LoVo (cell line): ENCODE results near the gene MGAT5B.
"Not testable (repeated sequence)": the region's sequence is repeated elsewhere in the genome, so short reads cannot be mapped to it uniquely, and the experiment has no call there.

Experiments used
- DNase-seq: peaks from one replicate; pipeline ENCODE4 v3.0.0-alpha.2; 2016; ENCODE audit warnings: low spot score

The MGAT5B gene

DNA sequence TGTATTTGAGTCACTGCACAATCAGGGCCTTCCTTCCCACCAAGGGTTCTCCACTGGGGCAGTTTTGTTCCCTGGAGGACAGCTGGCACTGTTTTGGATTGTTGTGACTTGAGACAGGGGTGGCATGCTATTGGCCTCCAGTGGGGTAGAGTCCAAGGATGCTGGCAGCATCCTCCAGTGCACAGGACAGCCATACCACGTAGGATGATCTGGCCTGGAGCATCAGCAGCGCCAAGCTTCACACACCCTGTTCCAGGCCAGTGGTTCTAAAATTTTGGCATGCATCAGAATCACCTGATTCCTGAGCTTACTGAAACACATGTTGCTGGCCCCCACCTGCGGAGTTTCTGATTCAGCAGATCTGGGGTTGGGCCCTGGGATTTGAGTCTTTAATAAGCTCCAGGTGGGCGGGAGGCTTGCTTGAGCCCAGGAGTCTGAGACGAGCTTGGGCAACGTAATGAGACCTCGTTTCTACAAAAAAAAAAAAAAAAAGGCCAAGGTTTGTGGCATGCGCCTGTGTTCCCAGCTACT, 83.2 kb downstream of the MGAT5B start:
- no peak for DNase-seq

GRCh38 chr17:76952402-76952801, 84.2 kb downstream of the MGAT5B start:
- DNase-seq, result no peak

DNA sequence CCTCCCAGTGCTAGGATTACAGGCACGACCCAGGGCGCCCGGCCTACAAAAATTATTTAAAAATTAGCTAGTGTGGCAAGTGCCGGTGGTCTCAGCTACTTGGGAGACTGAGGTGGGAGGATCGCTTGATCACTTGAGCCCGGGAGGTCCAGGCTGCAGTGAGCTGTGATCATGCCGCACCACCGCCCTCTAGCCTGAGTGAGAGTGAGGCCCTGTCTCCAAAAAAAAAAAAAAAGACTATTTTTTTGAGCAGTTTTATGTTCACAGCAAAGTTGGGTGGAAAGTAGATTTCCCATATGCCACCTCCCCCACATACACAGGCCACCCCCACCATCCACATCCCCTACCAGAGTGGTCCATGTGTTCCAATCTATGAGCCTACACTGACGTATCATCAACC, 84.9 kb downstream of the MGAT5B start:
- DNase-seq, result no peak

DNA sequence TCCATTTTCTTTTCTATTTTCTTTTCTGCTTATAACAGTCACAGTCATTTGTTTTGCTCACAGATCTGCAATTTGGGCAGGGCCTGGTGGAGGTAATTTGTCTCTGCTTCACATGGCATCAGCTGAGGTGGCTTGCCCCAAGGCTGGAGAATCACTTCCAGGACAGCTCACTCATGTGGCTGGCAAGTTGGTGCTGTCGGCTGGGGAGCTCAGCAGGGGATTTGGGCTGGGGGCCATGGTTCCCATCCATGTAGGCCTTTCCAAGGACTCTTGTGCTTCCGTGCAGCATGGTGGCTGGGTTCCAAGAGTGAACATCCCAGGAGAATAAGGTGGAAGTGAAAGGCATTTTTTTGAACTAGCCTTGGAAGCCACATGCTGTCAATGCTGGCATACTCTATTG, 85.7 kb downstream of the MGAT5B start:
- DNase-seq, result no peak

DNA sequence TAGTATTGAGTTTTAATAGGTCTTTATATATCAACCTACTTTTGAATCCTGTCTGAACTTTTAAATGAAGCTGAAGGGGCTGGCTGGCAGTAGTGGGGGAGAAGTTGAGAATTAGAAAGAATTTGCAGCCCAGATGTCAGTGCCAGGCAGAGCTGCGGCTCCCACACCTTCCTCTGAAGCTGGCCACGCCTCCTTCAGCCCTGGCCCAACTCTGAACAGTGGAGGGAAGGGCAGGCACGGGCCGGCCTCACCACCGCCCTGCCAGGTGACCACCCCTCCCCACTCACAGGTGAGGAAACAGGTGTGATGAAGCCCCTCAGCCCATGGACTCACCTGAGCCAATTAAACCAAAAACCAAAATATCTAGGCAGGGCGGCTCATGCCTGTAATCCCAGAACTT, 87.0 kb downstream of the MGAT5B start:
- DNase-seq, result no peak

DNA sequence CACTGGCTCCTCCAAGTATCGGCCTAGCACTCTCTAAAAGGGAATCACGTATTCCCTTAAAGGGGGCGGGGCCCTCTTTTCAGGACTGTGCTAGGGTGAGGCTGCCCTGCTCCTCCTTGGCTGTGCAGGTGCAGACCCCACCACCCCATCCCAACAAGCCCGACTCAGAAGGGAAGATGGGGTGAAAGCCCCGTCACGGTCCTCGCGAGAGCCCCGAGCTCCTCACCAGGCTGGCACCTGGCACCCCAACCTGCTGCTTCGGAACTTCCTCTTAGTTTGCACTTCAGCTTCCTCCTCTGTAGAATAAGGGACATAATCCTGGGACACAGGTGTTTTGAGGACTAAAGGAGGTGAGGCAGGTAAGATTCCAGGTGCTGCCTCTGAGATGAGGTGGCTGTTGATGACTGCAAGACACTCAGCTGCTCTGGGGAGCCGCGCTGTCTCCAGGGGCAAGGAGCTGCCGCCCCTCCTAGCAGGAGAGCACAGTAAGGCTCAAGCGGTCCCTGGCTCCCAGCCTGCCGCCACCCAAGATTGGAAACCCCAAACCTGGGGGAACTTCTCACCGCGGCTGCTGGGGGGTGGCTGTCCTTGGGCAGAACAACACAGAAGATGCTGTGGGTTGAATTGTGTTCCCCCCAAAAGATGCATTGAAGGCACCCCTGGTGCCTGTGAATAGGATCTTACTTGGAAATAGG, 88.8 kb downstream of the MGAT5B start:
- no peak for DNase-seq

- DNase-seq, result no peak
These were observed 89.7 kb downstream of the MGAT5B start for GRCh38 chr17:76957678-76958464.

- DNase-seq, result no peak
These were observed 90.8 kb downstream of the MGAT5B start for GRCh38 chr17:76958974-76959373.

- DNase-seq, result no peak
These were observed 93.7 kb downstream of the MGAT5B start for GRCh38 chr17:76961869-76962268.

- no peak for DNase-seq
These were observed 94.7 kb downstream of the MGAT5B start for GRCh38 chr17:76962858-76963257.

DNA sequence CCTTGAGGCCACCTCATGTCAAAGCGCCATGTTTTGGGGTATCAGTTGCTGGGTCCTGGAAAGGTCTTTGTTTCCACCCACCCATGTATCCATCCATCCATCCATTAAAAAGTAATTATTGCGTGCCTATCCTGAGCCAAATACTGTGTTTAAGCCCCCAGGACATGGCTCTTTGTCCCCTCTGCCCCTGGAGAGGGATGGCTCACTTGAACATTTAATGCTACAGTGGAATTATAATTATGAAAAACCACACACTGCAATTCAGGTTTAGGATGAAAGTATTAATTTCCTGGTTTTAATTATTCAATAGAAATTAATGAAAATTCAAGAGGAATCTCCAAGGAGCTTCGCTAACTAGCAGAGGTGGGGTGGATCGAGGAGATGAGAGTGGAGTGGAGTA, 97.8 kb downstream of the MGAT5B start:
- DNase-seq, result no peak

DNA sequence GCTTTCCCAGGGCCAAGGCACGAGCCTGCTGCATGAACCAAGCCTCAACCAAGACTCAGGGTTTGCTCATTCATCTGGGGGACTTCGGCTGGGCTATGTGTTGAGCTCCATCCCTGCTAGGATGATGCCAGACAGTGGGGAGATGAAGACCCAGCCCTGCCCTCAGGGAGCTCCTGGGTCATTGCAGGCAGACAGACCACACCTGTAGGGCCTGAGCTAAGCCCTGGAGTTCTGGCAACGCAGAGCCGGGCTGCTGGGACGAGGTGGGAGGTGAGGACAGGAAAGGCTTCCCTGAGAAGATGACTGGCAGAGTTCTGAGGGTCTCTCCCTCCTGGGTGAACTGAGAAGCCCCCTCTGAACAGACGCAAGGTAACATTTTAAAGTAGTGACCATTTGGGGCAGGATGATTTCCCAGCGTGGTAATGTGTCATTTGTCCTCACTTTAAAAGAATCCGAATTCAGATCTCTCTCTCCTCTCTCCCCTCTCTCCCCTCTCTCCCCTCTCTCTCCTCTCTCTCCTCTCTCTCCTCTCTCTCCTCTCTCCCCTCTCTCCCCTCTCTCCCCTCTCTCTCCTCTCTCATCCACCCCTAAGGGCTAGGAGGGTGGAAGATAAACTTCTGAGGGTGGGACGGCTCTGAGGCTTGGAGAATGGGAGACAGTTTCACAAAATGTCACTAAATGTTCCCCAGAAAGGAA, 98.4 kb downstream of the MGAT5B start:
- DNase-seq, result no peak

- no peak for DNase-seq
These were observed 99.6 kb downstream of the MGAT5B start for GRCh38 chr17:76967762-76968161.

- DNase-seq, result no peak
These were observed 100.7 kb downstream of the MGAT5B start for GRCh38 chr17:76968707-76969597.

- no peak for DNase-seq
These were observed 101.5 kb downstream of the MGAT5B start for GRCh38 chr17:76969598-76970172.

DNA sequence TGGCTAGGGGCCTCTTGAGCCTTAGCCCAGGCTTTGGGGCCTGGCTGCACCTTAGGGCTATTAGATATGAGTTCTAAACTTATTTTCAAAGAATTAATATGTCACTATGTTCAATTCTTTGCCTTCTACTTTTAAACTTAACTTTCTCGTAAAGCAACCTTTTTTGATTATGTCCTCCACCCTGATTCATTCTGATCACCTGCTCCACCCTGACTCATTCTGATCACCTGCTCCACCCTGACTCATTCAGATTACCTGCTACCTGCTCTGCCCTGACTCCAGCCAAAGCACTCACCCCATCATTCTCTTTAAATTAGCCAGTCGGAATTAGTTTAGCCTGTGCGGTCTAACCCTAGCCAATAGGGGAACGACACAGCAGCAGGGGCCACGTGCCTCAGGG, 102.0 kb downstream of the MGAT5B start:
- DNase-seq, result not testable (repeated sequence)

DNA sequence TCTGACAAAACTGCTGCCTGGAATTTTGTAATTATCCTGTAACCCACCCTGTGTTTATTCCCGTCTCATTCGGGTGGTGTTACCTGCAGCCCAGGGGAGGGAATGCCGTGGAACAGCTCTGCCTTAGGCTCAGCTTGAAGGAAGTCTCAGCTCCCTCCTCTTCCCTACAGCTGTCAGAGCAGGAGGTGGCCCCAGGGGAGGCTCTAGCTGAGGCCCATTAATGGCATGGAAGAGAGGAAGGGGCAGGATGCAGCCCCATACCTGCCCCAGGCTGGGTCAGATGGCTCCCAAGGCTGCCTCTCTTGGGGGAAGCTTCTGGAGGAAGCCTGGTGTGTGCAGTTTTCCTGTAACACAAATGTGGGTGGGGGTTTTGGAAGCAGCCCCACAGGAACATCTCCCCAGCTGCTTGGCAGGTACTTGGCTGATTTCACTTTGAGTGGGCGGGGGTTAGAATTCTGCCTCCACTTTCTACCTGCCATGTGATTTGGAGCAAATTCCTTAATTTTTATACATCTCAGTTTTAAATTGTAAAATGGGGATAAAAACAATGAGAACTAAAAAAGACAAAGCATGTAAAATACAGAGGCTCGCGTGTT, 103.9 kb downstream of the MGAT5B start:
- DNase-seq, result no peak

- DNase-seq, result no peak
These were observed 104.8 kb downstream of the MGAT5B start for GRCh38 chr17:76973040-76973439.

DNA sequence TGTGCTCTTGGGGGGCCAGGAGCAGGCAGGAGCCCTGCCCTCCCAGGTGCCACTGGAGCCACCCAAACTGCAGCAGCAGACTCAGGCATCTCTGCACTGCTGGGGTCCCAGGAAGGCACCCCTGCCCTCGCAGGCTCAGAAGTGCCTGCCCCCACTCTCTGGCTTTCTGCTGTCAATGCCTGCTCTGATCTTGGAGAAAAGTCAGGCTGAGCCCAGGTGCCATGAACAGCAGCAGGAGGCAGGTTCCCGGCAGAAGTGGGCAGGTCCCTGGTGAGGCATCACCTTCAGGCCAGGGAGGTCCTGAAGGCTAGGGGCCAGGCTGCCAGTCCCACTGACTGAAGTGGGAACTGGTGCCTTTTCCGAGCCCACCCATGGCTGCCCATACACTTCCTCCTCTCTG, 106.5 kb downstream of the MGAT5B start:
- no peak for DNase-seq

DNA sequence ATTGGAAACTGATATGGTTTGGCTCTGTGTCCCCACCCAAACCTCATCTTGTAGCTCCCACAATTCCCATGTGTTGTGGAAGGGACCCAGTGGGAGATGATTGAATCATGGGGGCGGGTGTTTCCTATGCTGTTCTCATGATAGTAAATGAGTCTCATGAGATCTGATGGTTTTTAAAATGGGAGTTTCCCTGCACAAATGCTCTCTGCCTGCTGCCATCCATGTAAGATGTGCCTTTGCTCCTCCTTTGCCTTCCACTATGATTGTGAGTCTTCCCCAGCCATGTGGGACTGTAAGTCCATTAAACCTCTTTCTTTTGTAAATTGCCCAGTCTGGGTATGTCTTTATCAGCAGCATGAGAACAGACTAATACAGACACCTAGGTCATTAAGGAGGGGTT, 109.8 kb downstream of the MGAT5B start:
- not testable (repeated sequence) for DNase-seq
